Mammary epithelial cell (primary cell): ENCODE data around the gene MED22.

Experiments
- EZH2 ChIP-seq: IDR thresholded peaks from 2 replicates; pipeline ENCODE4 v1.6.1; 2012; ENCODE audit warnings: low read length, inconsistent platforms, borderline replicate concordance
- TF ChIP-seq, protein P1 (sequence below), 2 donors: IDR thresholded peaks in 1 of 2; conservative IDR thresholded peaks in 1 of 2; 2 replicates each; pipeline ENCODE4 v1.5.1; 2011 to 2012; ENCODE audit warnings: inconsistent platforms in 2 of 2, low read length in 2 of 2, mild to moderate bottlenecking in 2 of 2, control low read depth in 1 of 2, low read depth in 1 of 2; ENCODE audit not compliant: insufficient read depth in 1 of 2; ENCODE audit errors: extremely low read depth in 1 of 2

DNA sequence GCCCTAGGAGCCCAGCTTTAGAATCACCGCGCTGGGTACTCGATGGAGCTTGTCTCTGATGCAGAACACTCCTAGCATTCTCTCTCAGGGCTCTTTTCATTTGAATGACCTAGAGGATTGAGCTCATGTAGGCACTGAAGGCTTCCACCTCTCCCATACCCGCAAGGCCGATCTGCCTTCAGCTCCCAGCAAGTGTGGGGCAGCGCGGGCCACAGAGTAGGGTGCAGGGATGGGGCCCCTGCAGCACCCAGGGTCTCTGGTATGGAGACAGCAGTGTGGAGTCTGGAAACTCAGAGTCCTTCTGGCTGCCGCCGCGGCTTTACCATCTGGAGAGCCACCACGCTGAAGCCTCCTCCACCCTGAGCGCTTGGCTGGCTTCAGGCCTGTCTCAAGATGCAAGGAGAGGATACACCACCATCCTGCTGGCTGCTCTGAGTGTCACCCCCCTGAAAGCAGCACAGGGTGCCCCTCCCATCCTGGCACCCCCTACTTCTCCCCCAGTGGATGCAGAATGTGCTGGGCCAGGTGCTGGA is 41.2 kb upstream of the MED22 start:
- TF ChIP-seq, protein P1, sequence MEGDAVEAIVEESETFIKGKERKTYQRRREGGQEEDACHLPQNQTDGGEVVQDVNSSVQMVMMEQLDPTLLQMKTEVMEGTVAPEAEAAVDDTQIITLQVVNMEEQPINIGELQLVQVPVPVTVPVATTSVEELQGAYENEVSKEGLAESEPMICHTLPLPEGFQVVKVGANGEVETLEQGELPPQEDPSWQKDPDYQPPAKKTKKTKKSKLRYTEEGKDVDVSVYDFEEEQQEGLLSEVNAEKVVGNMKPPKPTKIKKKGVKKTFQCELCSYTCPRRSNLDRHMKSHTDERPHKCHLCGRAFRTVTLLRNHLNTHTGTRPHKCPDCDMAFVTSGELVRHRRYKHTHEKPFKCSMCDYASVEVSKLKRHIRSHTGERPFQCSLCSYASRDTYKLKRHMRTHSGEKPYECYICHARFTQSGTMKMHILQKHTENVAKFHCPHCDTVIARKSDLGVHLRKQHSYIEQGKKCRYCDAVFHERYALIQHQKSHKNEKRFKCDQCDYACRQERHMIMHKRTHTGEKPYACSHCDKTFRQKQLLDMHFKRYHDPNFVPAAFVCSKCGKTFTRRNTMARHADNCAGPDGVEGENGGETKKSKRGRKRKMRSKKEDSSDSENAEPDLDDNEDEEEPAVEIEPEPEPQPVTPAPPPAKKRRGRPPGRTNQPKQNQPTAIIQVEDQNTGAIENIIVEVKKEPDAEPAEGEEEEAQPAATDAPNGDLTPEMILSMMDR (conservative IDR thresholded peaks at IDR 0.05 in 1 of 2, IDR thresholded peaks at IDR 0.05 in 1 of 2; ENCODE audit: extremely low read depth in 1 of 2, insufficient read depth in 1 of 2, low read depth in 1 of 2, low read length in 2 of 2) = no peak
- no peak for TF ChIP-seq EZH2
